ENCODE results near the gene LAMA5. TPM values are rescaled to one million over a fixed set of nuclear protein-coding genes. Genes with fewer than 3 reads are reported as not detected.

LAMA5 gene
- total and polyA plus RNA-seq, 2 of the 8 experiments (the other 6 are each of a cell fraction or from before 2014, with no cell fraction given) = 34.4 to 225 TPM

DNA sequence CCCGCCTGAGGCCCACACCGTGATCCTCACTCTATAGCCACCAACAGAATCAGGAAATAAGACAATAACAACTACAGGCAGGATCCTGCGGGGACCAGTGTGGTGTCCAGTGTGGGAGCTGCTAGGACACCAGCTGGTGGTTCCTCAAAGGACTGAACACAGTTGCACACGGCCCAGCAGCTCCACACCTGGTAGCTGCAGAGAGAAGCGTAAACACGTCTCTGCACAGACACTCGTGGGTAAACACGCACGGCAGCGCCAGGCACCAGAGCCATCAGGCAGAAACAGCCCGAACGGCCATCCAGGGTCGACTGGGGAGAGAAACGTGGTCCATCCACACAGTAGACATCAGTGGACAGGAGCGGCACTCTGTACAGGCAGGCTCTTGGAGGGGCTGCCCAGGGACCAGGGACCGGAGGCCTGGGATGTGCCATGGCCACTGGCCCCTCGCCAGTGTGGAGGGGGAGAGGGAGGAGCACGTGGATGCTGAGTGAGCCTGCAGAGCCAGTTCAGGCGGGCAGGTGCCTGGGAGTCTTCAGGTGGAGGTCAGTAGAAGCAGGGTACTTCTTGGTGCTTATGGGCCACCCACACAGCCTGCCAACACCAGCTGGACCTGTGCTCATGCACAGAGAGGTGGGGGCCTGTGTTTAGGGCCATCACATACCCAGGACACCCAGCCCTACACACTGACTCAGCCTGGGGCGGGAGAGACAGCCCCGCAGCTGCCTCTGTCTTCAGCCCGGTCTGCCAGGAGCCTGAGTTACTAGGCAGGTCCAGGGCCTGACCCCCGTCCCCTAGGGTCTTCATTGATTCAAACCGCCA, 7.4 kb upstream of the LAMA5 start:
- CTCF ChIA-PET (ENCODE audit: partially characterized antibody) = interaction anchor here (0.6 to 14.1 kb wide), 14 partner anchors 8 to 93 kb away, joined by 3 to 212 read pairs (median 4); partner anchors contain the start of gene LAMA5
- no peak for FAIRE-seq

More for the DNA sequence above, 7.4 kb upstream of the LAMA5 start:
- Histone ChIP-seq H3K4ac (replicated peaks; ENCODE audit: insufficient read length, low read depth, low read length) (peak overlapping the region; percentile 60), H4K8ac (ENCODE audit: extremely low read depth, insufficient read depth, low read length) (no peak overlapping the region; the same call in 1 of the 2 replicates), H4K91ac (replicated peaks; ENCODE audit: insufficient read length, low read length) (peak overlapping the region; percentile 91), H3K27ac (ENCODE audit: low read depth, low read length) (no peak overlapping the region), H3K4me3 (ENCODE audit: extremely low read depth in 1 of 4, insufficient read depth in 2 of 4, low read depth in 3 of 4, low read length in 4 of 4) (no peak overlapping the region), H2AFZ (ENCODE audit: low read length) (no peak overlapping the region), H2BK120ac (replicated peaks; ENCODE audit: low read depth, low read length) (peak overlapping the region; percentile 64), H3K36me3 (ENCODE audit: control insufficient read depth in 2 of 4, insufficient read depth in 4 of 4, low read length in 3 of 4) (no peaks in the 10 kb centered on the region; a peak in 1 of 8 replicates), H3K4me1 (replicated peaks in 1 of 4; ENCODE audit: control insufficient read depth in 3 of 4, insufficient read depth in 4 of 4, low read length in 3 of 4) (peaks cover 5 to 39% (median 37%) of the 10 kb centered on the region in 4 experiments), H3K9me3 (ENCODE audit: insufficient read depth in 2 of 2, low read depth in 1 of 2, low read length in 1 of 2) (no peaks in the 10 kb centered on the region), H3K27me3 (replicated peaks in 1 of 4; ENCODE audit: control insufficient read depth in 3 of 4, extremely low read depth in 1 of 4, insufficient read depth in 3 of 4, low read length in 3 of 4) (no peaks in the 10 kb centered on the region), H3K4me2 (ENCODE audit: insufficient read depth in 1 of 2, low read depth in 2 of 2, low read length in 2 of 2) (no peak overlapping the region), H4K20me1 (replicated peaks in 1 of 2; ENCODE audit: control insufficient read depth in 1 of 2, insufficient read depth in 2 of 2, low read length in 2 of 2) (no peaks in the 10 kb centered on the region), H3K79me1 (ENCODE audit: low read depth, low read length) (no peaks in the 10 kb centered on the region; the same call in 1 of the 2 replicates), H3K14ac (ENCODE audit: insufficient read length) (no peak overlapping the region), H3K23me2 (ENCODE audit: low read depth, low read length) (no peaks in the 10 kb centered on the region), H3K23ac (ENCODE audit: insufficient read length) (no peak overlapping the region), H3K18ac (ENCODE audit: extremely low read depth, low read length) (peak overlapping the region; percentile 87), H2BK12ac (ENCODE audit: low read depth, low read length) (peak overlapping the region; percentile 60; the same call in 1 of the 2 replicates), H2AK5ac (ENCODE audit: low read depth, low read length) (no peak overlapping the region), H4K5ac (ENCODE audit: insufficient read length, low read depth, low read length) (peak overlapping the region; percentile 3), H2BK5ac (ENCODE audit: low read depth, low read length) (peak overlapping the region; percentile 80), H3K9ac (replicated peaks in 1 of 4; ENCODE audit: extremely low read depth in 1 of 4, low read depth in 3 of 4, low read length in 3 of 4) (0 out of 7 replicates have a peak overlapping the region, but pooled peaks of 1 of the 4 experiments have one; percentile 5), H2BK15ac (ENCODE audit: low read length) (peak overlapping the region; percentile 75), H2BK20ac (ENCODE audit: low read length) (peak overlapping the region; percentile 95; the same call in 1 of the 2 replicates), H3K56ac (replicated peaks; ENCODE audit: insufficient read length, low read depth, low read length) (no peak overlapping the region), H3K79me2 (ENCODE audit: control insufficient read depth in 1 of 2, insufficient read depth in 2 of 2, low read length in 2 of 2) (no peaks in the 10 kb centered on the region)
- POLR2A ChIA-PET (ENCODE audit: partially characterized antibody) = interaction anchor here (0.8 to 10.7 kb wide), 18 partner anchors 9 to 72 kb away, joined by 3 to 213 read pairs (median 5); partner anchors contain the start of genes ADRM1, LAMA5 and RPS21
- 84% methylated on average over 24 of the region's 24 CpGs; no CpG with 5 or more reads in 1 of the 2 experiments for WGBS, 2 experiments (ENCODE audit: extremely low coverage in 1 of 2, insufficient coverage in 1 of 2, insufficient read length in 1 of 2, insufficient replicate concordance in 2 of 2, low coverage in 1 of 2, low lambda C conversion rate in 2 of 2, missing lambda C conversion rate in 1 of 2)
- no peak for DNase-seq (ENCODE audit: low read depth in 1 of 2, low spot score in 2 of 2)
- TF ChIP-seq POLR2A (IDR thresholded peaks at IDR 0.05; ENCODE audit: control extremely low read depth in 1 of 2, low read depth in 2 of 2, low read length in 2 of 2) = peak in 1 of 2 experiments; percentile 27; a peak in 1 of 3 replicates
- TF ChIP-seq RXRA (IDR thresholded peaks at IDR 0.05; ENCODE audit: insufficient read depth, low read depth, low read length) = no peak
- TF ChIP-seq ZNF274 (IDR thresholded peaks at IDR 0.05; ENCODE audit: borderline replicate concordance, extremely low read depth, low read length) = no peak
- no peak for TF ChIP-seq SUZ12 (IDR thresholded peaks at IDR 0.05; ENCODE audit: low read length)

Data from H1 (cell line).